Chondrocyte (in vitro differentiated cells): ENCODE measurements around the gene ENC1. TPM values are rescaled to one million over a fixed set of nuclear protein-coding genes. Genes with fewer than 3 reads are reported as not detected.

Experiments
- DNase-seq: peaks from one replicate; pipeline ENCODE4 v3.0.0; 2021; ENCODE audit warnings: mixed read lengths, low spot score
- H3K27ac Mint-ChIP-seq: one replicate; pipeline ENCODE4 v1.8.0; 2021; ENCODE audit warnings: mild to moderate bottlenecking, moderate library complexity, mixed read lengths; ENCODE audit not compliant: unreplicated experiment
- H3K27me3 Mint-ChIP-seq: 2 replicates; pipeline ENCODE4 v1.8.0; 2021; ENCODE audit warnings: low read depth, mixed read lengths
- H3K36me3 Mint-ChIP-seq: 2 replicates; pipeline ENCODE4 v1.8.0; 2021; ENCODE audit warnings: low read depth, mixed read lengths
- H3K4me1 Mint-ChIP-seq: 2 replicates; pipeline ENCODE4 v1.8.0; 2021; ENCODE audit warnings: low read depth, mild to moderate bottlenecking, mixed read lengths
- H3K4me3 Mint-ChIP-seq: one replicate; pipeline ENCODE4 v1.8.0; 2021; ENCODE audit warnings: mild to moderate bottlenecking, moderate library complexity, mixed read lengths; ENCODE audit not compliant: unreplicated experiment
- H3K9me3 Mint-ChIP-seq: 2 replicates; pipeline ENCODE4 v1.8.0; 2021; ENCODE audit warnings: low read depth, mixed read lengths
- CTCF ChIP-seq: fragments of 200-600 bp; sonication (generic); IDR thresholded peaks from 2 replicates; pipeline ENCODE4 v1.5.0; 2021; ENCODE audit warnings: antibody characterized with exemption, mild to moderate bottlenecking, moderate library complexity
- total RNA-seq: library from RNA; stranded (reverse); gene quantifications from 3 replicates; pipeline ENCODE4 v1.2.1, GENCODE V29; 2021

ENC1 gene
- total RNA-seq, 1 donor from 2014 or later = 51.1 TPM

- H3K27ac Mint-ChIP-seq = no peak overlapping the region
- peaks cover 15% of the 10 kb centered on the region for H3K36me3 Mint-ChIP-seq
- no peaks in the 10 kb centered on the region for H3K27me3 Mint-ChIP-seq
- no peak for TF ChIP-seq CTCF
- peaks cover 42% of the 10 kb centered on the region for H3K4me1 Mint-ChIP-seq
- H3K4me3 Mint-ChIP-seq = no peak overlapping the region
- H3K9me3 Mint-ChIP-seq = no peaks in the 10 kb centered on the region
- DNase-seq = no peak
Measured at GRCh38 chr5:74627646-74628279, 12.8 kb downstream of the ENC1 start.

GRCh38 chr5:74626386-74627222, 13.9 kb downstream of the ENC1 start:
- peaks cover 30% of the 10 kb centered on the region for H3K4me1 Mint-ChIP-seq
- H3K27ac Mint-ChIP-seq = no peak overlapping the region
- no peak for TF ChIP-seq CTCF
- H3K4me3 Mint-ChIP-seq = no peak overlapping the region
- DNase-seq = no peak
- no peaks in the 10 kb centered on the region for H3K9me3 Mint-ChIP-seq
- H3K27me3 Mint-ChIP-seq = no peaks in the 10 kb centered on the region
- H3K36me3 Mint-ChIP-seq = peaks cover 14% of the 10 kb centered on the region

GRCh38 chr5:74625742-74626241, 14.7 kb downstream of the ENC1 start:
- Mint-ChIP-seq H3K36me3 (peaks cover 14% of the 10 kb centered on the region), H3K27me3 (no peaks in the 10 kb centered on the region), H3K4me1 (peaks cover 22% of the 10 kb centered on the region), H3K27ac (no peak overlapping the region), H3K9me3 (no peaks in the 10 kb centered on the region), H3K4me3 (no peak overlapping the region)
- no peak for DNase-seq
- peak; percentile 31 for TF ChIP-seq CTCF

- Mint-ChIP-seq H3K36me3 (peaks cover 14% of the 10 kb centered on the region), H3K27ac (no peak overlapping the region), H3K27me3 (no peaks in the 10 kb centered on the region), H3K9me3 (no peaks in the 10 kb centered on the region), H3K4me1 (peaks cover 16% of the 10 kb centered on the region), H3K4me3 (no peak overlapping the region)
- no peak for DNase-seq
- TF ChIP-seq CTCF = no peak
Measured at GRCh38 chr5:74624931-74625505, 15.5 kb downstream of the ENC1 start.

GRCh38 chr5:74624501-74624900, 16.0 kb downstream of the ENC1 start:
- peaks cover 15% of the 10 kb centered on the region for H3K4me1 Mint-ChIP-seq
- H3K27me3 Mint-ChIP-seq = no peaks in the 10 kb centered on the region
- H3K9me3 Mint-ChIP-seq = no peaks in the 10 kb centered on the region
- peaks cover 11% of the 10 kb centered on the region for H3K36me3 Mint-ChIP-seq
- TF ChIP-seq CTCF = no peak
- no peak overlapping the region for H3K27ac Mint-ChIP-seq
- DNase-seq = no peak
- H3K4me3 Mint-ChIP-seq = no peak overlapping the region
